IgD-negative memory B cell (primary cell): Measurements from ENCODE around the gene C16orf82. TPM values are rescaled to one million over a fixed set of nuclear protein-coding genes. Genes with fewer than 3 reads are reported as not detected.
"Not testable (repeated sequence)": the region's sequence is repeated elsewhere in the genome, so short reads cannot be mapped to it uniquely, and the experiment has no call there.

Source experiments
- H3K27ac Mint-ChIP-seq, 3 donors: one replicate each; pipeline ENCODE4 v1.8.0; 2020 to 2022; ENCODE audit warnings: mild to moderate bottlenecking in 3 of 3, mixed read lengths in 3 of 3, moderate library complexity in 1 of 3
- H3K27me3 Mint-ChIP-seq: one replicate; pipeline ENCODE4 v1.8.0; 2021; ENCODE audit warnings: mixed read lengths
- H3K36me3 Mint-ChIP-seq: one replicate; pipeline ENCODE4 v1.8.0; 2020; ENCODE audit warnings: mild to moderate bottlenecking, mixed read lengths
- H3K4me1 Mint-ChIP-seq, 3 donors: one replicate each; pipeline ENCODE4 v1.8.0; 2020 to 2022; ENCODE audit warnings: mixed read lengths in 3 of 3, mild to moderate bottlenecking in 1 of 3
- H3K4me3 Mint-ChIP-seq, 4 donors: one replicate each; pipeline ENCODE4 v1.8.0; 2020 to 2022; ENCODE audit warnings: mild to moderate bottlenecking in 4 of 4, mixed read lengths in 4 of 4, moderate library complexity in 3 of 4
- H3K9me3 Mint-ChIP-seq, 3 donors: one replicate each; pipeline ENCODE4 v1.8.0; 2020 to 2021; ENCODE audit warnings: mixed read lengths in 3 of 3, mild to moderate bottlenecking in 1 of 3
- polyA plus RNA-seq: library from polyadenylated mRNA; unstranded; fragments of 300-500 nt; fragmentation: Illumina TruSeq; gene quantifications from one replicate; pipeline ENCODE4 v1.2.3, GENCODE V29; 2021

Gene C16orf82
- polyA plus RNA-seq, 1 donor from 2014 or later = not detected

DNA sequence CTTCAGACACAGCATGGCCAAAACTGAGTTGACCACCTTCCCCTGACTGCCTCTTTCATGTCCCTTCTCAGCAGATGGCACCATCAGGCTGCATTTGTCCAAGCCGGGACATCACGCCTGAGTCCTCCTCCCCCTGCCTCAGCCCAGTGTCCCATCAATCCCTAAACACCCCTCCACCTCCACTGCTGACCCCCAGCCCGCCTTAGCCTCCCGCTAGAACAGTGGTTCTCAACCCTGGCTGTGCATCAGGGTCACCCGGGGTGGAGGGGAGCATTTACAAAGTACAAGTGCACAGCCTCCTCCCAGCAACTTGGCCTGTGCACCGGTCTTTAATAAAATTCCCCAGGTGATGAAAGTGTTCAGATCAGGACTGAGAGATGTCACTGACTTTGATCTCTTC is 4.0 kb downstream of the C16orf82 start:
- peaks cover 10% of the 10 kb centered on the region for H3K27me3 Mint-ChIP-seq
- no peaks in the 10 kb centered on the region for H3K4me1 Mint-ChIP-seq
- peak overlapping the region in 2 of 4 donors; percentile 22 to 43 for H3K4me3 Mint-ChIP-seq
- H3K9me3 Mint-ChIP-seq = peaks cover 1 to 4% (median 3%) of the 10 kb centered on the region in 3 donors
- H3K27ac Mint-ChIP-seq = peak overlapping the region in 1 of 3 donors; percentile 35
- peaks cover 1% of the 10 kb centered on the region for H3K36me3 Mint-ChIP-seq

DNA sequence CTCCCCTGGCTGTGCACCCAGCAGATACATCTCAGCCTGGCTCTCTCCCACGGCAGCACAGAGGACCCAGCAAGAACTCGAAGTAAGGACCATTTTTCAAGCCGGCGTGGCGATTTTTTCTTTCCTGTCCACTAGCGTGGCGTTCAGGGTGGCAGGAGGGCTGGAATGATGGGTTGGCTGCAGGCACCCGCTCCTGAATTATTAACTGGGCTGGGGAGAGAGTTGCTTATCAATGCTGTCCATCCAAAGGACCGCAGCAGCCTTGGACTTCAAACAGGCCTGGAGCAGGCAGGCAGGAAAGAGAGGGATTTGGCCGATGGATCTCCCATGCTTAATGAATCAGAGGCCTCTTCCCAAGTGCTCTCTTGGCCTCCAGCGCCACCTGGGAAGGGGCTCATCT is 7.0 kb downstream of the C16orf82 start:
- Mint-ChIP-seq H3K27me3 (peaks cover 7% of the 10 kb centered on the region), H3K4me3 (no peak overlapping the region), H3K9me3 (peaks cover 4 to 11% (median 11%) of the 10 kb centered on the region in 3 donors), H3K4me1 (no peaks in the 10 kb centered on the region), H3K36me3 (peaks cover 1% of the 10 kb centered on the region), H3K27ac (no peak overlapping the region)

DNA sequence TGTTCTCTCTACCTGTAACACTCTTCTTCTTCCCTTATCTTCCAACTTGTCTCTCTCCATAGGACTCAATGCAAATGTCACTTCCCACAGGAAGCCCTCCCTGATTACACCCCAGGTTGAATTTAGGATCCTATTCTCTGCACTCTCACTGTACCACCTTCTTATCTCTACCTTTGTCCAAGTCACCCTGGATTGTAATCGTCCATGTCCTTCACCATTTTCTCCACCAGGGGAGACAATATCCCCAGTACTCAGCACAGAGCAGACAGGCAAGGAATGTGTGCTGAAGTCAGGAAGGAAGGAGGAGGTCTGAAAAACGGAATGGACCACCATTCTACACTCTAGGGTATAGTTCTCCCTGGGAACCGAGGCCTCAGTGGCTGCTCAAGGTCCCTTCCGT is 14.2 kb downstream of the C16orf82 start:
- Mint-ChIP-seq H3K27ac (no peak overlapping the region), H3K4me1 (no peaks in the 10 kb centered on the region), H3K27me3 (peaks cover 23% of the 10 kb centered on the region), H3K9me3 (peaks cover 3 to 11% (median 6%) of the 10 kb centered on the region in 3 donors), H3K36me3 (no peaks in the 10 kb centered on the region), H3K4me3 (no peak overlapping the region)

DNA sequence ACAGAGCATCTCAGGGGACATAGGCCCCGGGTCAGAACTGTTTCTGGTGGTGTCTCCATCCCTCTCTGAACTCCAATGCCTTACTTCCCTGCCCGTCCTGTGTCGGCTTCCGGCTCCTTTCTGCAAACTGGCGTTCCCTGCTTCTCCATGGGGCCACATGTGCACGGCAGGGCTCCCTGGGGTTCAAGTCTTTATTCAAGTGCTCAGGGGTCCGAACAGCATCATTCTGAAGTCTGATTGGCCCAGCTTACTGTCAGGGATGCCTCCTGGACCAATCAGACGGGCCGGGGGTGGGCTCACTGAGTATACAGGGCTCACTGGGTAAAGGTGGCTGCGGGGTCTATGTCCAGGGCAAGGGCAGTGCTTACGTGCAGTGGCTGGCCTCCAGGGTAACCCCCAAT is 17.1 kb downstream of the C16orf82 start:
- Mint-ChIP-seq H3K9me3 (peaks cover 0 to 5% (median 0%) of the 10 kb centered on the region in 3 donors), H3K36me3 (no peaks in the 10 kb centered on the region), H3K4me1 (no peaks in the 10 kb centered on the region), H3K4me3 (no peak overlapping the region), H3K27ac (peak overlapping the region in 1 of 3 donors; percentile 29), H3K27me3 (peaks cover 24% of the 10 kb centered on the region)

DNA sequence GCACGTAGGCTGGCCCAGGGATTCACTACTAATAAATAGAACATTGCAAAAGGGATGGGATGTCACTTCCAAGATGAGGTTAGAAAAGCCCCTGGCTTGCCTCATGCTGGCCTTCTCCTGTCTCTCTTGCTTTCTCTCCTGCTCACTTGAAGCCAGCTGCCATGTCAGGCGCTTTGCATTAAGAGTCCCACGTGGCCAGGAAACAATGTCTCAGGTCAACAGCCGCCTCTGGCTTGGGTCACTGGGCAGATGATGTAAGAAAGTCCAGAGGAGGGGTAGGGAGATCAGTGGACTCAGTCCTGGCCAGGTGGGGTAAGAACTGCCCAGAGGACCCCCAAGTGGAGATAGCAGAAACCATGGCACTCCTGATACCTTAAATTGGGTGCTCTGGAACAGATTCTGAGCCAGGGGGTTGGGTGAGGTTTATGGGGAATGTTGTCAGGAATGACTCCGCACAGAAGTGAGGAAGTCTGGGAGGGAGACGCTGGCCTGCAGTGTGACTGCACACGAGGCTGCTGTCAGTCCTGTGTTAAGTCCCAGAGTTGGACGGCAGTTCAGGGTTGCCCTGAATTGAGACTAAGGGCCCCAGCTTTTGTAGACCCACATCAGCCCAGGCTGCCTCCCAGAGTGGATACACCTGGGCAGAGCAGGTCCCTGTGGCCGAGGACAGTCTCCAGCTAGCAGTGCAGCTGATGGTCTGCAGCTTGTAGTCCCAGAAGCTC is 17.7 kb downstream of the C16orf82 start:
- Mint-ChIP-seq H3K4me1 (no peaks in the 10 kb centered on the region), H3K36me3 (no peaks in the 10 kb centered on the region), H3K27me3 (peaks cover 20% of the 10 kb centered on the region), H3K9me3 (peaks cover 0 to 5% (median 0%) of the 10 kb centered on the region in 3 donors), H3K4me3 (no peak overlapping the region), H3K27ac (peak overlapping the region in 1 of 3 donors; percentile 29)

DNA sequence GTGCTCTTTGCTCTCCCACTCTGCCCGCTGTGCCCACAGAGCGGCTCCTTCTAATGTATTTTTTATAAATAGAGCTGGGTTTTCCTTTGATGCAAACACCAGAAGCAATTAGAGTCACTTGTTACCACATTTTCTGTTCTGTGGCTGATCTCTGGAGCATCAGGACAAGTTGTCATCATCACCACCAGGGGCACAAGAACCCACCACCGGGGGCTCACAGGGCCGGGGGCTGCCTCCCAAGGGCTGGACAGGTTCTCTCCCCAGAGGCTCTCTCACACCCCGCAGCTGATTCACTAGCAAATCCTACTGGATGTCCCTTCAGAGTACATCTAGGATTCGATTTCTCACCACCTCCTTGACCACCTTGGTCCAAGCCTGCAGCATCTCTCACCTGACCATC is 18.5 kb downstream of the C16orf82 start:
- H3K27me3 Mint-ChIP-seq = peaks cover 17% of the 10 kb centered on the region
- peak overlapping the region in 1 of 3 donors; percentile 13 for H3K27ac Mint-ChIP-seq
- H3K4me3 Mint-ChIP-seq = no peak overlapping the region
- H3K4me1 Mint-ChIP-seq = no peaks in the 10 kb centered on the region
- H3K36me3 Mint-ChIP-seq = no peaks in the 10 kb centered on the region
- peaks cover 0 to 5% (median 0%) of the 10 kb centered on the region in 3 donors for H3K9me3 Mint-ChIP-seq

DNA sequence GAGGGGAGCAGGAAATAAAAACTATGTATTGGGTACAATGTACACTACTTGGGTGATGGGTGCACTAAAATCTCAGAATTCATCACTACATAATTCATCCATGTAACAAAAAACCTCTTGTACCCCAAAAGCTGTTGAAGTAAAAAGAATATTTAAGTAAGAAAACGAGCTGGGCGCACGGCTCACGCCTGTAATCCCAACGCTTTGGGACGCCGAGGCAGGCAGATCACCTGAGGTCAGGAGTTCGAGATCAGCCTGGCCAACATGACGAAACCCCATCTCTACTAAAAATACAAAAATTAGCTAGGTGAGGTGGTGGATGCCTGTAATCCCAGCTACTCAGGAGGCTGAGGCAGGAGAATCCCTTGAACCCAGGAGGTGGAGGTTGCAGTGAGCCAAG is 19.3 kb downstream of the C16orf82 start:
- not testable (repeated sequence) for H3K4me3 Mint-ChIP-seq, H3K9me3 Mint-ChIP-seq, H3K4me1 Mint-ChIP-seq, H3K27ac Mint-ChIP-seq, H3K36me3 Mint-ChIP-seq
- H3K27me3 Mint-ChIP-seq = peaks cover 17% of the 10 kb centered on the region

DNA sequence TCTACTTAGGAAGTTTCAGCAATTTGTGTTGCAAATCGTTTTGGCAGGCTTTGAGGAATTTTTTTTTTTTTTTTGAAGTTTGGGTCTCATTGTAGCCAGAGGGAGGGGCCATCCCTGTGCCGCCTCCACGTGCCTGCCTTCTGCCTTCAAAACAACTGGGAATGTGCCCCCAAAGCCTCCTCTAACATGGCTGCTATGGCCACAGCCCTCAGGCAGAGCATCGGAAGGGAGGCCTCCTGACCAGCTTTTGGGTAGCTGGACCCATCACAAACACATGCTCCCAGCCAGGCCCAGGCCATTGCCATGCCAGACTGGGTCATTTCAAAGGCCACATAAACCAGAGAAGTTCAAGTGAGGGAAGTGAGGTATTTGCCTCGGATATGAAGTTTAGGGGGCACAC is 21.5 kb downstream of the C16orf82 start:
- Mint-ChIP-seq H3K27me3 (peaks cover 15% of the 10 kb centered on the region), H3K36me3 (no peaks in the 10 kb centered on the region), H3K4me1 (no peaks in the 10 kb centered on the region)

DNA sequence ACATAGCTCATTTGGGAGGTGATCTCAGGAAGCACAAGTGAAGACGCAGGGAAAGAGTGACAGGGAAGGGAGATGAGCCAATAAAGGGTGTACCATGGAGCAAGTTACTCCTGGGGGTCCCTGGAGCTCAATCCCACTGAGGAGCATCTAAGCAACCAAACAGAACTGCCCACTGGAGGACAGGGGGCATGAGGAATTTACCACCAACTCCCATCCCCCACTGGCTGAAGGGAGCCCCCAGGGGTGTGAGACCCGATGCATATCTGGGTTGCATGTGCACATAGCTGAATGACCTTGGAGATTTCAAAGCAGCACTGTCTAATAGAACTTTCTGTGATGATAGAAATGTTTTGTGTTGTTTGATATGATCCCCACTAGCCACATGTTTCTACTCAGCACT is 29.6 kb downstream of the C16orf82 start:
- Mint-ChIP-seq H3K36me3 (peaks cover 3% of the 10 kb centered on the region), H3K4me1 (no peaks in the 10 kb centered on the region), H3K27me3 (peaks cover 7% of the 10 kb centered on the region), H3K9me3 (peaks cover 0 to 8% (median 2%) of the 10 kb centered on the region in 3 donors), H3K27ac (no peak overlapping the region), H3K4me3 (no peak overlapping the region)

More for the DNA sequence above, 21.5 kb downstream of the C16orf82 start:
- no peak overlapping the region for H3K4me3 Mint-ChIP-seq
- no peak overlapping the region for H3K27ac Mint-ChIP-seq
- peaks cover 0 to 5% (median 0%) of the 10 kb centered on the region in 3 donors for H3K9me3 Mint-ChIP-seq

DNA sequence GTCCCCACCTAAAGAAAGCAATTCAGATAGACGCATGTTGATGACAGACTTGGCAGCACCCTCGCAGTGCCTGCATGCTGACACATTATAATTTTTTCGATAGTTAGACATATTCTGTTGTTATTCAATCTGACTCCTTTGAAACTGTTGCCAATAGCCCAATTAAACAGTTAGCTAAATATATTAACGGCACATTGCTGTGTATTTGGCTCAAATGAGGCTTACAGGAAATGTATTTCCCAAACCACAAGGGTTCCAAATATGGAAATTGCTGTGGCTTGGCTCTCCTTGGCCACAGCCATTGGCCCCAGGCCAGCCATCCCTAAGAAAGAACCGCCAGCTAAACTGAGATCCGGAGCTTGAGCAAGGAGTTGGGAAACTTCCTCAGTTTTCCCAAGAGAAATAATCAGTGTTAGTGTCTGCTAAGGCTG is 31.1 kb downstream of the C16orf82 start:
- no peaks in the 10 kb centered on the region for H3K4me1 Mint-ChIP-seq
- H3K27ac Mint-ChIP-seq = no peak overlapping the region
- peaks cover 3% of the 10 kb centered on the region for H3K36me3 Mint-ChIP-seq
- H3K27me3 Mint-ChIP-seq = peaks cover 7% of the 10 kb centered on the region
- no peak overlapping the region for H3K4me3 Mint-ChIP-seq
- peaks cover 0 to 8% (median 2%) of the 10 kb centered on the region in 3 donors for H3K9me3 Mint-ChIP-seq

DNA sequence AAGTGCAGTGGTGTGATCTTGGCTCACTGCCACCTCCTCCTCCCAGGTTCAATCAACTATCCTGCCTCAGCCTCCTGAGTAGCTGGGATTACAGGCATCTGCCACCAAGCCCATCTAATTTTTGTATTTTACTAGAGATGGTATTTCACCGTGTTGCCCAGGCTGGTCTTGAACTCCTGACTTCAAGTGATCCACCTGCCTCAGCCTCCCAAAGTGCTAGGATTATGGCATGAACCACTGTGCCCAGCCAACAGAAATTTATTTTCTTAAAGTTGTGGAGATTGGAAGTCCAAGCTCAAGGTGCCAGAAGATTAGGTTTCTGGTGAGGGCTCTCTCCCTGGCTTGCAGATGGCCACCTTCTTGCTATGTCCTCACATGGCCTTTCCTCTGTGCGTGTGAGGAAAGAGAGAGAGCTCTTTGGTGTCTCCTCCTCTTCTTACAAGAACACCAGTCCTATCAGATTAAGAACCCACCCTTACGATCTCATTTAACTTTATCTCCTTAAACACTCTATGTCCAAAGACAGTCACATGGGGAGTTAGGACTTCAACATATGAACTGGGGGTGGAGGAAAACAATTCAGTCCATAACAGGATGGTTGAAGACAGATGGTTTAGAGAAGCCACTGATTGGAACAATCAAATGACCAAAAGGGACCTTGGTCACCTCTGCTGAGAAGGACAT is 31.8 kb downstream of the C16orf82 start:
- Mint-ChIP-seq H3K27ac (no peak overlapping the region), H3K4me3 (no peak overlapping the region), H3K4me1 (no peaks in the 10 kb centered on the region), H3K9me3 (peaks cover 0 to 8% (median 2%) of the 10 kb centered on the region in 3 donors), H3K27me3 (peaks cover 3% of the 10 kb centered on the region), H3K36me3 (peaks cover 3% of the 10 kb centered on the region)

DNA sequence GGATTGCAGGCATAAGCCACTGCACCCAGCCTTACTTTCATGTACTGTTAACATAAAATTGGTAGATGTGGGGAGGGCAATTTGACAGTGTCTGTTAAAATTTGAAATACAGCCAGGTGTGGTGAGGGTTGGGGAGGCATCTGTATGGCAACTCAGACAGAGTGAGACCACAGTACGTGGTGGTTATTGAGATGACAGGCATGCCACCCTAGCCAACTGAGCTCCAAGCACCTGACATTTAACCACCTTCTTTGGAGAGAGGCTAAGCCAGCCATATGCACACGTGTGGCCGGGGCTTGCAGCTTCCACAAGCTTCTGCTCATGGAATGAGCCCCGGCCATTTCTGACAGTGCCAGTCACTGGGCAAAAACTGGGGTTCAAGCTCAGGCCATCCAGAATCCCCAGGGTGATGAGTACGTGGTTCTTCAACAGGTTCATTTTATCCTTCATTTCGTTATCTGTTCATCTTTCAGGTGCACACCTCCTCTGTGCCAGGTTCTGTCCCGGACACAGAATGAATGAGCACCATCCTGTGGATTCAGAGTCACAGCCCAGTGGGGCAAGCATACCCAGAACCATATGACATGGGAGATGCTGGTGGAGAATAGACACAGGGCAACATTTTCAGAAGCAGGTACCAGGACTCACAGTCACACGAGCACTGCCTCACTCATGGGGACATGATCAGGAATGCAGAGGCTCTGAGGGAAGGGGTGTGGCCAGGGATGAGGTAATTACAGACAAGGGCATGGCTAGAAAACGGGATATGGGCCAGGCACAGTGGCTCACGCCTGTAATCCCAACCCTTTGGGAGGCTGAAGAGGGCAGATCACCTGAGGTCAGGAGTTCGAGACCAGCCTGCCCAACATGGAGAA is 36.2 kb downstream of the C16orf82 start:
- Mint-ChIP-seq H3K27me3 (peaks cover 1% of the 10 kb centered on the region), H3K36me3 (peaks cover 1% of the 10 kb centered on the region), H3K27ac (no peak overlapping the region), H3K4me1 (no peaks in the 10 kb centered on the region), H3K4me3 (no peak overlapping the region), H3K9me3 (no peaks in the 10 kb centered on the region)

DNA sequence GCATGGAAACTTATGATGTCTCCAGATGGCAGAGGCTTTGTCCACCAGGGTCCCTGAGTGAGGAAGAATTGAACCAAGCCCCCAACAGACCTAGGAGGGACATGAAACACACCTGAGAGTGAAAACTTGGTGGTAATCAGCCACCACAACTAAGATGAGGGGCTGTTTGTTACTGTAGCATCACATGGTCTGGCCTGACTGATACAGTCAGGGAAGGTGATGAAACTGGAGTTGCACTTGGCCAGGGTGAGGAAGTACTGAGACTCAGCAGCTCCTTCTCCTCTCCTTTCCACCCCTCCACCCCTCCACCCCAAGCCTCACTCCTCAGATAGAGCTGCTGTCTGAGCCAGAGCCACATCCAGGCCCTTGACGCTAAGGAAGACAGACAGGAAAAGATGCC is 37.2 kb downstream of the C16orf82 start:
- peaks cover 1% of the 10 kb centered on the region for H3K36me3 Mint-ChIP-seq
- no peaks in the 10 kb centered on the region for H3K9me3 Mint-ChIP-seq
- H3K4me1 Mint-ChIP-seq = no peaks in the 10 kb centered on the region
- no peak overlapping the region for H3K27ac Mint-ChIP-seq
- no peak overlapping the region for H3K4me3 Mint-ChIP-seq
- H3K27me3 Mint-ChIP-seq = peaks cover 4% of the 10 kb centered on the region

DNA sequence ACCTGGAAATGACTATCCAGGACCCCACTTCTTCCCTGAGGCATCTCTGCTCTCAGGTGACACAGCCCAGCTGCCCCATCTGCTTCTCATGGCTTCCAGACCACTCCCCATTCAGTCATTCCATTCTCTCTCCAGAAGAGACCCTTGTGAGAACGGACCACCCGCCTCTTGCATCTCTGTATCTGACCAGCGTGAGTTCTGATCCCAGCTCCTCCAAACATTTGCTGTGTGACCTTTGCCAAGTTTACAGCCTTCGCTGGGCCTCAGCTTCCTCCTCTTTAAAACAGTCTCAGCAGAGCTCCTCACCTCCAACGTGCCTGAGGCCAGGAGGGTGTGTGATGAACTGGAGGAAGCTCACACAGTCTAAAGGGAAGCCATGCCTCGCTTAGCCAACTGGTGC is 39.6 kb downstream of the C16orf82 start:
- Mint-ChIP-seq H3K27ac (no peak overlapping the region), H3K4me1 (no peaks in the 10 kb centered on the region), H3K9me3 (no peaks in the 10 kb centered on the region), H3K27me3 (peaks cover 4% of the 10 kb centered on the region), H3K36me3 (no peaks in the 10 kb centered on the region), H3K4me3 (no peak overlapping the region)

DNA sequence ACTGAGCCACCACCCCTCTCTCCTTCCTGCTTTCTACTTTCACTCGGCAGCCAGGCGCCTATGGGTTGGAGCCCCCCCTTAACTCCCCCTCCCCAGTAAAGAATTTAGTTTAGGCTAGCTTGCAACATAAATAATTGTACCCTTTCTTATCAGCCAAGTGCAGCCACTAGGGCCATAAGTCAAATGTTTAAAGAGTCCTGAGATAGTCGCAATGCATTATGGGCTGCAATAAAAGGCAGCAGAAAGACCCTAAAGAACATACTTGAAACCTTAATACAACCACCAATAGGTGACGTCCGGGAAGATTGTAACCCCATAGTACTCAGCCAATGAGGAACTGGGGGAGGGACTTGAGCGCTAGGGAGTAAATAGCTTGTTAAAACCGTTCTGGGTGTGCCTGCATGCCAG is 40.5 kb downstream of the C16orf82 start:
- Mint-ChIP-seq H3K4me3 (no peak overlapping the region), H3K27ac (no peak overlapping the region), H3K36me3 (no peaks in the 10 kb centered on the region), H3K9me3 (no peaks in the 10 kb centered on the region), H3K4me1 (peaks cover 0 to 1% (median under 1%) of the 10 kb centered on the region in 3 donors), H3K27me3 (peaks cover 4% of the 10 kb centered on the region)
